Activated CD4-positive, alpha-beta T cell treated with anti-CD3 and anti-CD28 coated beads for 36 hours (primary cell): ENCODE results near the gene LHFPL5. TPM values are rescaled to one million over a fixed set of nuclear protein-coding genes. Genes with fewer than 3 reads are reported as not detected.

Experiments used
- ATAC-seq: fragments of 200-7000 bp; cut with Tn5 transposase; one replicate; pipeline ENCODE4 v1.10.0; 2021; ENCODE audit warnings: mild to moderate bottlenecking, moderate library complexity
- CTCF ChIA-PET: fragments of 350-600 bp; sonication (Branson Sonifier 250); formaldehyde crosslinking; loops from one replicate; lab custom pipeline; 2021; ENCODE audit warnings: antibody characterized with exemption; lab: Charles Lee
- POLR2A ChIA-PET: fragments of 350-600 bp; sonication (Branson Sonifier 250); formaldehyde crosslinking; loops from one replicate; lab custom pipeline; 2021; ENCODE audit warnings: antibody characterized with exemption, inconsistent platforms; lab: Charles Lee
- DNase-seq: peaks from one replicate; pipeline ENCODE4 v3.0.0-alpha.2; 2020
- H3K27ac Mint-ChIP-seq: one replicate; pipeline ENCODE4 v1.8.0; 2021; ENCODE audit warnings: mixed read lengths
- H3K27me3 Mint-ChIP-seq: one replicate; pipeline ENCODE4 v1.8.0; 2021; ENCODE audit warnings: mixed read lengths
- H3K36me3 Mint-ChIP-seq: one replicate; pipeline ENCODE4 v1.8.0; 2021; ENCODE audit warnings: low read depth, mixed read lengths
- H3K4me1 Mint-ChIP-seq: one replicate; pipeline ENCODE4 v1.8.0; 2021; ENCODE audit warnings: mixed read lengths
- H3K4me3 Mint-ChIP-seq: one replicate; pipeline ENCODE4 v1.8.0; 2021; ENCODE audit warnings: mild to moderate bottlenecking, moderate library complexity, mixed read lengths
- H3K9me3 Mint-ChIP-seq: one replicate; pipeline ENCODE4 v1.8.0; 2021; ENCODE audit warnings: low read depth, mixed read lengths
- intact Hi-C, 2 experiments: fragments of 100-400 bp; cut with DNase I in 1 of 2; cut with micrococcal nuclease in 1 of 2; formaldehyde crosslinking; loops; one replicate each; pipeline versions ENCODE4 v1.14.2 to v1.15.1; 2022 to 2024; cut with DNase I, micrococcal nuclease
- total RNA-seq, 2 experiments: library from RNA; stranded (reverse); gene quantifications; one replicate each; pipeline ENCODE4 v1.2.3, GENCODE V29; 2021

LHFPL5 gene
- total RNA-seq, 2 experiments from 2014 or later, result not detected

DNA sequence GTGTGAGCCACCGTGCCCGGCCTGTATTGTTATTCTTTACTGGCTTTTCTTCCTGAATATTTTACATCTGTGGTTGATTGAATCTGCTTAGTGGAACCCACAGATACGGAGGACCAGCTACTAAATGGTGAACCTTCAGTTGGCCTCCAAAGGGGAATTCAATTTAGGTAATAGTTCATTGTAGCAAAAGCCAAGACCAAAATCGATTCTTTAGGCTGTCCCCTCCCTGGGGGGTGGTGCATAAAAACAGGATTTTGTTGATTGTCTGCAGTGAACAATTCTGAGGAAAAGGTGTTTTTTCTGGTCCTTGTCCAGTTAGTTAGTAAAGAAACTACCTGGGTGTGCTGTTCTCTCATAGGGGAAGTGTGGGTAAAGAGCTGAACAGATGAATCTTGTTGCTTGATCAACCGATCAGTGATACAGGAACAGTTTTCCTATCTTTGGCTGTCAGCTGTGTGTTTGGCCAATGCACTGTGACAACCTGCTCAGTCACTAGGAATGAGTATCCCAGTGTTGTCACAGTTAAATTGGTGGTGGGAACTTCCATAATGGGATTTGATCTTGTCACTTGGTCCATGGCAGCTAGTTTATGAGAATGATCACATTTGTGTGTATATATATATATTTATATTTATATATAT is 19.5 kb downstream of the LHFPL5 start:
- ChIA-PET POLR2A (no interaction called here), CTCF (interaction anchor here (0.7 kb wide), 1 partner anchor 750 kb away, joined by 3 read pairs; no protein-coding TSS in a partner anchor)
- H3K27ac Mint-ChIP-seq, result no peak overlapping the region
- intact Hi-C loops, result no loop called here
- H3K9me3 Mint-ChIP-seq, result no peaks in the 10 kb centered on the region
- peaks cover 2% of the 10 kb centered on the region for H3K27me3 Mint-ChIP-seq
- ATAC-seq, result no peak
- no peaks in the 10 kb centered on the region for H3K36me3 Mint-ChIP-seq
- H3K4me3 Mint-ChIP-seq, result no peak overlapping the region
- DNase-seq, result no peak
- H3K4me1 Mint-ChIP-seq, result no peaks in the 10 kb centered on the region

DNA sequence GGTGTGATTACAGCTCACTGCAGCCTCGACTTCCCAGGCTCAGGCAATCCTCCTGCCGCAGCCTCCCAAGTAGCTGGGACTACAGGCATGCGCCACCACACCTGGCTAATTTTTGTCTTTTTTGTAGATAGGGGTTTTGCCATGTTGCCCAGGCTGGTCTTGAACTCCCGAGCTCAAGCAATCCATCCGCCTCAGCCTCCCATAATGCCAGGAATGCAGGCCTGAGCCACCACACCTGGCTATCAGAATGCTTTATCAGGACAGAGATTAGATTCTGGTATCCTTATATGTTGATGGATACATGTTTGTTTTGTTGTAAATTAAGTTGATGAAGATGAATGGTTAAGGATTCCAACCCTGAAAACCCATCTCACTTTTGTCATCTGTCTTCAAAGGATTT is 24.2 kb downstream of the LHFPL5 start:
- POLR2A ChIA-PET, result no interaction called here
- DNase-seq, result no peak
- ATAC-seq, result no peak
- Mint-ChIP-seq H3K9me3 (no peaks in the 10 kb centered on the region), H3K4me3 (no peak overlapping the region), H3K27ac (no peak overlapping the region), H3K27me3 (peaks cover 2% of the 10 kb centered on the region), H3K36me3 (peaks cover 9% of the 10 kb centered on the region), H3K4me1 (no peaks in the 10 kb centered on the region)
- CTCF ChIA-PET, result interaction anchor here (0.7 kb wide), 1 partner anchor 73 kb away, joined by 3 read pairs; no protein-coding TSS in a partner anchor
- intact Hi-C loops, result no loop called here

- intact Hi-C loops, result no loop called here
- no peaks in the 10 kb centered on the region for H3K9me3 Mint-ChIP-seq
- H3K27ac Mint-ChIP-seq, result no peak overlapping the region
- CTCF ChIA-PET, result no interaction called here
- POLR2A ChIA-PET, result no interaction called here
- H3K36me3 Mint-ChIP-seq, result peaks cover 18% of the 10 kb centered on the region
- H3K4me1 Mint-ChIP-seq, result no peaks in the 10 kb centered on the region
- ATAC-seq, result no peak
- DNase-seq, result no peak
- no peak overlapping the region for H3K4me3 Mint-ChIP-seq
- H3K27me3 Mint-ChIP-seq, result peaks cover 2% of the 10 kb centered on the region
These were observed 26.3 kb downstream of the LHFPL5 start for GRCh38 chr6:35831257-35832007.

- Mint-ChIP-seq H3K9me3 (no peaks in the 10 kb centered on the region), H3K27ac (no peak overlapping the region), H3K36me3 (peaks cover 28% of the 10 kb centered on the region)
These were observed 28.4 kb downstream of the LHFPL5 start for GRCh38 chr6:35833536-35833935.

GRCh38 chr6:35839019-35839418 is 33.9 kb downstream of the LHFPL5 start:
- Mint-ChIP-seq H3K9me3 (no peaks in the 10 kb centered on the region), H3K4me1 (no peaks in the 10 kb centered on the region), H3K36me3 (peaks cover 48% of the 10 kb centered on the region), H3K4me3 (no peak overlapping the region), H3K27me3 (no peaks in the 10 kb centered on the region), H3K27ac (no peak overlapping the region)
- POLR2A ChIA-PET, result no interaction called here
- DNase-seq (no peak), ATAC-seq (no peak)
- intact Hi-C loops, result no loop called here
- CTCF ChIA-PET, result interaction anchor here (0.7 kb wide), 2 partner anchors 239 to 452 kb away, joined by 3 to 8 read pairs; no protein-coding TSS in a partner anchor

More at GRCh38 chr6:35833536-35833935, 28.4 kb downstream of the LHFPL5 start:
- ATAC-seq (no peak), DNase-seq (no peak)
- Mint-ChIP-seq H3K4me1 (no peaks in the 10 kb centered on the region), H3K4me3 (no peak overlapping the region), H3K27me3 (no peaks in the 10 kb centered on the region)
- intact Hi-C loops, result no loop called here
- ChIA-PET POLR2A (no interaction called here), CTCF (no interaction called here)

- intact Hi-C loops, result no loop called here
- H3K27ac Mint-ChIP-seq, result no peak overlapping the region
- H3K9me3 Mint-ChIP-seq, result no peaks in the 10 kb centered on the region
- ChIA-PET POLR2A (no interaction called here), CTCF (interaction anchor here (0.6 kb wide), 1 partner anchor 319 kb away, joined by 3 read pairs; no protein-coding TSS in a partner anchor)
- ATAC-seq, result no peak
- no peak for DNase-seq
- no peaks in the 10 kb centered on the region for H3K4me1 Mint-ChIP-seq
- H3K36me3 Mint-ChIP-seq, result peaks cover 53% of the 10 kb centered on the region
- no peaks in the 10 kb centered on the region for H3K27me3 Mint-ChIP-seq
- no peak overlapping the region for H3K4me3 Mint-ChIP-seq
These were observed 37.2 kb downstream of the LHFPL5 start for GRCh38 chr6:35842381-35842780.

DNA sequence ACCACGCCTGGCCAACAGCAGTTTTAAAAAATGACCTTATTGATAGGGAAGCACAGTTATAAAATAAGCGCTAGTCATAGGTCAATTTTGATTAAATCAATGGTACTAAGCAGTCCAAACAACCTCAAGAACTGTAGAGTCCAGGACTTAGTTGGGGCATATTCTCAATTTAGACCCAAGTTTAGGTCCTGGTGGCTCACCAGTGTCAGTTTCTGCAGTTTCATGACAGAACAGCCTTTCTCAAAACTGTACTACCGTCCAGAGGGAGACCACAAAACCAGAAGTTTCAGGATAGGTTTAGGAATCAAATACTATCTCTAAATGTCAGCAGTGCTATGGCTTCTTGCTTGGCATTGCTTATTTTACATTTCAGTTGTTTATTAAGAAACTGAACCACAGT is 39.1 kb downstream of the LHFPL5 start:
- ATAC-seq, result no peak
- H3K9me3 Mint-ChIP-seq, result no peaks in the 10 kb centered on the region

GRCh38 chr6:35850208-35850607 is 45.1 kb downstream of the LHFPL5 start:
- ATAC-seq, result no peak
- H3K36me3 Mint-ChIP-seq, result peaks cover 69% of the 10 kb centered on the region
- no peaks in the 10 kb centered on the region for H3K27me3 Mint-ChIP-seq
- DNase-seq, result no peak
- ChIA-PET POLR2A (no interaction called here), CTCF (interaction anchor here (0.6 kb wide), 1 partner anchor 236 kb away, joined by 3 read pairs; no protein-coding TSS in a partner anchor)
- H3K4me1 Mint-ChIP-seq, result no peaks in the 10 kb centered on the region
- H3K27ac Mint-ChIP-seq, result no peak overlapping the region
- no peaks in the 10 kb centered on the region for H3K9me3 Mint-ChIP-seq
- intact Hi-C loops, result no loop called here
- H3K4me3 Mint-ChIP-seq, result no peak overlapping the region

More for the DNA sequence above, 39.1 kb downstream of the LHFPL5 start:
- intact Hi-C loops, result no loop called here
- Mint-ChIP-seq H3K4me1 (no peaks in the 10 kb centered on the region), H3K4me3 (no peak overlapping the region), H3K27me3 (no peaks in the 10 kb centered on the region), H3K27ac (no peak overlapping the region), H3K36me3 (peaks cover 59% of the 10 kb centered on the region)
- DNase-seq, result no peak
- ChIA-PET CTCF (no interaction called here), POLR2A (no interaction called here)

- intact Hi-C loops, result no loop called here
- Mint-ChIP-seq H3K27me3 (no peaks in the 10 kb centered on the region), H3K36me3 (peaks cover 69% of the 10 kb centered on the region), H3K4me1 (no peaks in the 10 kb centered on the region), H3K9me3 (no peaks in the 10 kb centered on the region), H3K4me3 (no peak overlapping the region), H3K27ac (no peak overlapping the region)
- ATAC-seq (no peak), DNase-seq (no peak)
- CTCF ChIA-PET, result no interaction called here
- POLR2A ChIA-PET, result no interaction called here
These were observed 47.8 kb downstream of the LHFPL5 start for GRCh38 chr6:35852994-35853393.

DNA sequence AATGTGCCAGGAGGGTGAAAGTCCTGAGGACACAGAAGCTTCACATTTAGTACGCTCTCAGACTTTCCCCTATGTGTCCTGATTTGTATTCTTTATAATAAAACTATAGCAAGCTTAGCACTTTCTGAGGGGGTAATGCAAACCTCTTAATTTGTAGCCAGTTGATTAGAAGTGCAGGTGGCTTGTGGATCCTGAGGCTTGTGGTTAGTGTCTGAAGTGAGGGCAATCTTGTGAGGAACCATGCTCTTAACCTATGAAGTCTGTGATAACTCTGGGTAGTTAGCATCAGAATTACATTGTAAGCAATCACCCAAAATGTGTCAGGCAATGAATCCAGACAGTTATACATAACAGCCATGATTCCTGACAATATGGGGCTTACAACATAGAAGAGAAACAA is 51.1 kb downstream of the LHFPL5 start:
- Mint-ChIP-seq H3K36me3 (peaks cover 70% of the 10 kb centered on the region), H3K27me3 (no peaks in the 10 kb centered on the region), H3K4me3 (no peak overlapping the region), H3K27ac (no peak overlapping the region), H3K4me1 (peaks cover 4% of the 10 kb centered on the region), H3K9me3 (no peaks in the 10 kb centered on the region)
- ChIA-PET CTCF (no interaction called here), POLR2A (no interaction called here)
- intact Hi-C loops, result no loop called here
- ATAC-seq, result no peak
- DNase-seq, result no peak

DNA sequence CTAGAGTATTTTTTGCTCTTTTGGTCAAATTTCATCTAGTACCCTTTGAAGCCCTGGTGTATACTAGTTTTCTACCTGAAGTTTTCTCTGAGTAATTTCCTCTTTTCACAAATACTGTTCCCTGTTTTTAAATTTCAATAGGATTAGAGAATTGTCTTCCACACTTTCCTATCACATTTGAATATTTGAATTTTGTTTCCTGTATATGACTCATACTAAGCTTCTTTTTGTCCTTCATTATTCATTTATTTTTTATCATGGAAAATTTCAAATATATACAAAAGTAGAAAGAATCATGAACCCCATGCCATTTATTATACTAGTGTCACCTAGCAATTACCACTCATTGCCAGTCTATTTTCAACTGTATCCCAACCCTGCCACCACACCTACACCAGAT is 52.7 kb downstream of the LHFPL5 start:
- Mint-ChIP-seq H3K4me3 (no peak overlapping the region), H3K27me3 (no peaks in the 10 kb centered on the region), H3K36me3 (peaks cover 72% of the 10 kb centered on the region), H3K9me3 (no peaks in the 10 kb centered on the region), H3K27ac (no peak overlapping the region), H3K4me1 (peaks cover 4% of the 10 kb centered on the region)
- POLR2A ChIA-PET, result no interaction called here
- ATAC-seq, result no peak
- intact Hi-C loops, result no loop called here
- no peak for DNase-seq
- CTCF ChIA-PET, result interaction anchor here (1.2 kb wide), 1 partner anchor 98 kb away, joined by 3 read pairs; no protein-coding TSS in a partner anchor

- DNase-seq (no peak), ATAC-seq (no peak)
- ChIA-PET CTCF (interaction anchor here (0.5 to 1.2 kb wide), 2 partner anchors 57 to 625 kb away, joined by 3 to 4 read pairs; no protein-coding TSS in a partner anchor), POLR2A (no interaction called here)
- Mint-ChIP-seq H3K27me3 (no peaks in the 10 kb centered on the region), H3K27ac (no peak overlapping the region), H3K9me3 (no peaks in the 10 kb centered on the region), H3K36me3 (peaks cover 72% of the 10 kb centered on the region), H3K4me1 (peaks cover 4% of the 10 kb centered on the region), H3K4me3 (no peak overlapping the region)
- intact Hi-C loops, result no loop called here
These were observed 54.2 kb downstream of the LHFPL5 start for GRCh38 chr6:35859367-35859766.
